Astrocyte of the cerebellum (primary cell): ENCODE results near the gene HSD17B12.
A peak's percentile ranks its signal among the peaks of the same experiment; 100 is the strongest.
"Not testable (repeated sequence)": the region's sequence is repeated elsewhere in the genome, so short reads cannot be mapped to it uniquely, and the experiment has no call there.

ENCODE experiments used
- DNase-seq: peaks from one replicate; pipeline ENCODE4 v3.0.0-alpha.2; 2011; ENCODE audit warnings: low read depth
- H3K4me3 ChIP-seq: 2 replicates; pipeline ENCODE4 v1.5.1; 2011; ENCODE audit warnings: mild to moderate bottlenecking, low read depth, low read length, moderate library complexity
- CTCF ChIP-seq: IDR thresholded peaks from 2 replicates; pipeline ENCODE4 v1.5.1; 2012; ENCODE audit warnings: low read length, low read depth, moderate library complexity, mild to moderate bottlenecking; ENCODE audit errors: missing control alignments
- in situ Hi-C: cut with HindIII; loops from 2 replicates; pipeline ENCODE4 v1.10.0; 2017; ENCODE audit warnings: low sequenced_read_pairs

Gene HSD17B12

GRCh38 chr11:43643898-43644620, 36.5 kb upstream of the HSD17B12 start:
- in situ Hi-C loops, result no loop called here
- TF ChIP-seq CTCF, result no peak
- peak overlapping the region; percentile 87 for H3K4me3 ChIP-seq
- DNase-seq, result peak; percentile 49

- H3K4me3 ChIP-seq, result peak overlapping the region; percentile 87
- DNase-seq, result no peak
- in situ Hi-C loops, result no loop called here
- TF ChIP-seq CTCF, result no peak
Observed at GRCh38 chr11:43644621-43645299, 35.8 kb upstream of the HSD17B12 start.

- in situ Hi-C loops, result no loop called here
- DNase-seq, result no peak
- H3K4me3 ChIP-seq, result no peak overlapping the region
- no peak for TF ChIP-seq CTCF
Observed at GRCh38 chr11:43646767-43647166, 33.8 kb upstream of the HSD17B12 start.

GRCh38 chr11:43648888-43649287, 31.6 kb upstream of the HSD17B12 start:
- in situ Hi-C loops, result no loop called here

GRCh38 chr11:43649501-43649900, 31.0 kb upstream of the HSD17B12 start:
- no peak for DNase-seq
- TF ChIP-seq CTCF, result no peak
- no peak overlapping the region for H3K4me3 ChIP-seq
- in situ Hi-C loops, result no loop called here

More at GRCh38 chr11:43648888-43649287, 31.6 kb upstream of the HSD17B12 start:
- TF ChIP-seq CTCF, result no peak
- DNase-seq, result no peak
- no peak overlapping the region for H3K4me3 ChIP-seq

- no peak overlapping the region for H3K4me3 ChIP-seq
- DNase-seq, result no peak
- no peak for TF ChIP-seq CTCF
- in situ Hi-C loops, result no loop called here
Observed at GRCh38 chr11:43649921-43650320, 30.6 kb upstream of the HSD17B12 start.

GRCh38 chr11:43663018-43663417, 17.5 kb upstream of the HSD17B12 start:
- in situ Hi-C loops, H3K4me3 ChIP-seq, DNase-seq: not testable (repeated sequence)
